Measurements from ENCODE around the gene BTNL8.

Gene BTNL8

GRCh38 chr5:180909782-180910181, 10.8 kb downstream of the BTNL8 start:
- Histone ChIP-seq H4K20me1 (ENCODE audit: low read depth, low read length) (no peaks in the 10 kb centered on the region), H3F3A (ENCODE audit: insufficient read depth) (no peaks in the 10 kb centered on the region), H3K27ac (ENCODE audit: low read depth, low read length) (no peak overlapping the region), H3K9me2 (replicated peaks; ENCODE audit: insufficient read depth, low read length) (no peaks in the 10 kb centered on the region), H3K9me3 (ENCODE audit: insufficient read depth, low read length) (no peaks in the 10 kb centered on the region), H3K79me2 (ENCODE audit: insufficient read depth, low read length) (no peaks in the 10 kb centered on the region), H3K36me3 (ENCODE audit: low read length) (no peaks in the 10 kb centered on the region), H3K4me3 (ENCODE audit: insufficient read depth, low read length, poor library complexity, severe bottlenecking) (no peak overlapping the region), H2AFZ (ENCODE audit: low read depth, low read length, severe bottlenecking) (no peak overlapping the region), H3K4me2 (ENCODE audit: low read depth, low read length, poor library complexity, severe bottlenecking) (no peak overlapping the region), H3K9ac (ENCODE audit: low read length) (no peak overlapping the region), H3K27me3 (ENCODE audit: low read length) (no peaks in the 10 kb centered on the region)
- no peak for TF ChIP-seq EZH2phosphoT487 (conservative IDR thresholded peaks at IDR 0.05; ENCODE audit: low read length)
- TF ChIP-seq CTCF (IDR thresholded peaks at IDR 0.05; ENCODE audit: insufficient read depth, low read length, poor library complexity, severe bottlenecking) = no peak

GRCh38 chr5:180910182-180910581, 11.2 kb downstream of the BTNL8 start:
- Histone ChIP-seq H3K9me2 (replicated peaks; ENCODE audit: insufficient read depth, low read length) (no peaks in the 10 kb centered on the region), H3K4me2 (ENCODE audit: low read depth, low read length, poor library complexity, severe bottlenecking) (no peak overlapping the region), H3K27me3 (ENCODE audit: low read length) (no peaks in the 10 kb centered on the region), H3F3A (ENCODE audit: insufficient read depth) (no peaks in the 10 kb centered on the region), H3K36me3 (ENCODE audit: low read length) (no peaks in the 10 kb centered on the region), H3K4me3 (ENCODE audit: insufficient read depth, low read length, poor library complexity, severe bottlenecking) (no peak overlapping the region), H3K79me2 (ENCODE audit: insufficient read depth, low read length) (no peaks in the 10 kb centered on the region), H4K20me1 (ENCODE audit: low read depth, low read length) (no peaks in the 10 kb centered on the region), H3K27ac (ENCODE audit: low read depth, low read length) (no peak overlapping the region), H3K9me3 (ENCODE audit: insufficient read depth, low read length) (no peaks in the 10 kb centered on the region), H3K9ac (ENCODE audit: low read length) (no peak overlapping the region), H2AFZ (ENCODE audit: low read depth, low read length, severe bottlenecking) (no peak overlapping the region)
- TF ChIP-seq CTCF (IDR thresholded peaks at IDR 0.05; ENCODE audit: insufficient read depth, low read length, poor library complexity, severe bottlenecking) = no peak
- TF ChIP-seq EZH2phosphoT487 (conservative IDR thresholded peaks at IDR 0.05; ENCODE audit: low read length) = no peak

GRCh38 chr5:180910735-180911134, 11.8 kb downstream of the BTNL8 start:
- Histone ChIP-seq H3K9me2 (replicated peaks; ENCODE audit: insufficient read depth, low read length) (no peaks in the 10 kb centered on the region), H3K9ac (ENCODE audit: low read length) (no peak overlapping the region), H3K27ac (ENCODE audit: low read depth, low read length) (no peak overlapping the region), H3K4me2 (ENCODE audit: low read depth, low read length, poor library complexity, severe bottlenecking) (no peak overlapping the region), H3F3A (ENCODE audit: insufficient read depth) (no peaks in the 10 kb centered on the region), H3K36me3 (ENCODE audit: low read length) (no peaks in the 10 kb centered on the region), H3K9me3 (ENCODE audit: insufficient read depth, low read length) (no peaks in the 10 kb centered on the region), H3K4me3 (ENCODE audit: insufficient read depth, low read length, poor library complexity, severe bottlenecking) (no peak overlapping the region), H4K20me1 (ENCODE audit: low read depth, low read length) (no peaks in the 10 kb centered on the region), H3K79me2 (ENCODE audit: insufficient read depth, low read length) (no peaks in the 10 kb centered on the region), H3K27me3 (ENCODE audit: low read length) (no peaks in the 10 kb centered on the region), H2AFZ (ENCODE audit: low read depth, low read length, severe bottlenecking) (no peak overlapping the region)
- TF ChIP-seq EZH2phosphoT487 (conservative IDR thresholded peaks at IDR 0.05; ENCODE audit: low read length) = no peak
- no peak for TF ChIP-seq CTCF (IDR thresholded peaks at IDR 0.05; ENCODE audit: insufficient read depth, low read length, poor library complexity, severe bottlenecking)
